SK-N-SH treated with all-trans-retinoic acid at 6 μM for 48 hours (cell line): ENCODE results near the gene CLBA1.

Experiments used
- OSR1 ChIP-seq: fragments of 250-450 bp; sonication (Bioruptor Pico); IDR thresholded peaks from 2 replicates; pipeline ENCODE4 v1.8.0; 2022; ENCODE audit warnings: moderate library complexity, mild to moderate bottlenecking, inconsistent platforms
- PATZ1 ChIP-seq: fragments of 250-450 bp; sonication (Bioruptor Pico); IDR thresholded peaks from 2 replicates; pipeline ENCODE4 v1.8.0; 2020; ENCODE audit warnings: mild to moderate bottlenecking, moderate library complexity, borderline replicate concordance
- PPARA ChIP-seq: fragments of 250-450 bp; sonication (Bioruptor Pico); IDR thresholded peaks from 2 replicates; pipeline ENCODE4 v1.5.0; 2020; ENCODE audit warnings: mild to moderate bottlenecking, borderline replicate concordance

- TF ChIP-seq OSR1 (no peak), PPARA (CRISPR knock-in tag) (no peak), PATZ1 (CRISPR knock-in tag) (no peak)
These were observed 19.9 kb upstream of the CLBA1 start for GRCh38 chr14:104965561-104966231.
